Erythroblast (primary cell): ENCODE measurements around the gene KLHDC8B.
A peak's percentile ranks its signal among the peaks of the same experiment; 100 is the strongest.

ENCODE experiments used
- DNase-seq, 2 experiments: peaks; one replicate each; lab custom pipeline; 2025; lab: John Stamatoyannopoulos, UW
- GATA1 ChIP-seq: IDR thresholded peaks from 2 replicates; pipeline ENCODE4 v1.6.1; 2011; ENCODE audit warnings: low read depth, mild to moderate bottlenecking, control low read depth, low read length, moderate library complexity
- POLR2A ChIP-seq: IDR thresholded peaks from 2 replicates; pipeline ENCODE4 v1.6.1; 2011; ENCODE audit warnings: mild to moderate bottlenecking, low read length

The KLHDC8B gene

DNA sequence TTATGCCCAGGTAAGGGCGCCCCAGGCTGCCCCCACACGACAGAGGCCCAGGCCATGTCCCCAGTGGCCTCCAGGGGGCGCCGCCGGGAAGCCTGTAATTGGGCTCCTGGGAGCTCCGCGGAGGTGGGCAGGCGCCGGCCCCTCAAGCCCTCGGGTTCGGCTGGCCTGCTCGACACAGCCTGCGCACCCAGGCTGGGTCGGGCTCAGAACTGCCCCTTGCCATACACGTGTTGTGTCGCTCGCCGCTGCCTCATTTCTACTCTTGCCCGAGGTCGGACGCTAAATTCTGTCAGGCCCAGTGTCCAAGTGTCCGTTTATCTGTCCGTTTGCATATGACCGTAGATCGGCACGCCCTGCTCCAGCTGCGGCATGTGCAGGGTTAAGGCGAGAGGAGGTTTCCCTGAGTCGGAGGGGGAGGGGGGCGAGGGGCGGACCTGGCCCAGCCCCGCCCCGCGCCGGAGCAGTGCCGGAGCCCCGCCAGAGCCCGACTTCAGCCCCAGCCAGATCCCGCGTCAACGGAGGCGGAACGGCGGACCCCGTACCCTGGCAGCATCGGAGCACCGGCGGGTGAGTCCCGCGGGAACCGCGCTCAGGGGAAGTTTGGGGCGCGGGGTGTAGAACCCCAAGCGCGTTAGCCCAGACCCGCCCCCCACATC, at the start of gene KLHDC8B:
Gene KLHDC8B (plus strand): TSS at position 480 of the 656 bp plus-strand sequence. CDS start 1,172 bp downstream, outside the sequence.
- TF ChIP-seq GATA1 (no peak), POLR2A (peak; percentile 66)
- peak; percentile 93 to 95 for DNase-seq

DNA sequence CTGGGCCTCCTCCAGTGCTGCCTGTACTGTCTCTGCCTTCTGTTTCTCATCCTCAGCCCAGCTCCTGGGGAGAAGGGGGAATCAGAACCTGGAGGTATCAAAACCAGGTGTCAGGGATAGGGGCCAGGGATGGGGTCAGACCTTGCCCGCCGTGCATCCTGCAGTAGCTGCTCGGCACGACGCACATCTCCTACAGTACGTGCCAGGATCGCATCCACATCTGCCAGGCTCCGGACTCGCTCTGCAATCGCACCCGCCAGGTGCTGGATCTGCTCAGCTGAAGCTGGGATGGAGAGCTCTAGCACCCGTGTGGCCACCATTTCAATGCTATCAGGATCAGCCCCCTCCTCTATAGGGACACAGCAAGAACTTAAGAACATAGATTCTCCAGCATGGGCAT, 49.4 kb upstream of the KLHDC8B start:
- no peak for DNase-seq
- no peak for TF ChIP-seq GATA1
- TF ChIP-seq POLR2A: no peak

DNA sequence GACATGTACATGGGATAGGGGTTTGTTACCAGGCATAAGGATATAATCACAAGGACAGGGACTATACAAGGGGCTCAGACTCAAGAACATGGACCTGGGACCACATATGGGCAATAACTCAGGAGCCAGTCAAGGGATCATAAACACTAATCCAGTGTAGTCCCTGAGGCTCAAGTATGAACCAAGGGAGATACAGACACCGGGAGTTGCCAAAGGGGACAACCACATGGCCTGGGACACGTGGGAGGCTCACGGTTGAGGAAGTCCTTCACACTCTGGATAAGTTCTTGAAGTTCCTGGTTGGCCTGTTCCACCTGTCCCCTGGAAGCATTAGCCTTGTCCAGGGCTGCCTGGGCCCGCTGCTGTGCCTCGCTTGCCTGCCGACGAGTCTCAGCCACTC, 48.9 kb upstream of the KLHDC8B start:
- DNase-seq: no peak
- TF ChIP-seq GATA1: no peak

DNA sequence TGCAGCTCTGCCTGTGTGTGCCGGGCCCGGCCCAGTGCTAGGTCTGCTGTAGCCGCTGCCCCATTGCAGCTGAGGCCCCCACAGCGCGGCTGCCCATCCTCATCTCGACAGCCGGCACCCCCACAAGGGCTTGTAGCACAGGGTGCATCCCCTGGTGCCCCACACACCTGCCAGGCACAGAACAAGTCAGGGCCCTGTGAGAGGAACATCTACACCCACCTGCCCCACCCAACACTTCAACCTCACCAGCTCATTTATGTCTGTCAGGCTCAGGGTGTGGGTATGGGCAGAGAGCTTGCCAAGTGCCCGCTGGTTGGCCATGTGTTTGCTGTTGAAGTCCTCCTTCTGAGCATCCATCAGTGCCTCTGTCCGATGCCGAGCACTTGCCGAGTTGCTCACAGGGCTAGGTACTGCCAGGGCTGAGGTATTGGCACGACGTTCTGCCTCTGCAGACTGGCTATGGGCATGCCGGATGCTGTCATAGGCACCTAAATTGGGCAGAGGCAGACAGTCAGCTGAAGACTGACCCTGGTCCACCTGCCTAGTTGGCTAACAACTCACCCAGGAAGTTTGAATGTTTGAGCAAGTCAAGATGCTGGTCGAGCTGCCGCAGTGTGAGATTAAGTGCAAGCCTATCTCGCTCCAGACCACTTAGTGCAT, 48.4 kb upstream of the KLHDC8B start:
- no peak for DNase-seq
- TF ChIP-seq GATA1 (no peak), POLR2A (no peak)

DNA sequence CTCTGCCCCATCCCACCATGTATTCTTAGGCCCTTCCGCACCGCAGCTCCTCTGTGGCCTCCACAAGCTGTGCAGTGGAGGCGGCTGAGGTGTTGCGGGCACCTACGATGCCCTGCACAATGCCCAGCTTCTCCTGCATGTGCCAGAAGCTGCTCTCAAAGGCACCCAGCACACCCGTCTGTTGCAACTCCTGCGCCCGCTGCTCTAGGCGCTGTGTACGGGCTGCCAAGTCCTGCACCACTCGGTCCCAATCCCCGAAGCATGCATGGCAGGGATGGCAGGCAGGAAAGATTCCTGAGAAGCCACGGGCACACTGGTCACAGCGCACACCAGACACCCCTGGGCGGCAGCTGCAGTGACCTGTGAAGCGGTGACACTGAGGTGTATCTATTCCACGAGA, 47.7 kb upstream of the KLHDC8B start:
- TF ChIP-seq GATA1 (no peak), POLR2A (no peak)
- DNase-seq: no peak

DNA sequence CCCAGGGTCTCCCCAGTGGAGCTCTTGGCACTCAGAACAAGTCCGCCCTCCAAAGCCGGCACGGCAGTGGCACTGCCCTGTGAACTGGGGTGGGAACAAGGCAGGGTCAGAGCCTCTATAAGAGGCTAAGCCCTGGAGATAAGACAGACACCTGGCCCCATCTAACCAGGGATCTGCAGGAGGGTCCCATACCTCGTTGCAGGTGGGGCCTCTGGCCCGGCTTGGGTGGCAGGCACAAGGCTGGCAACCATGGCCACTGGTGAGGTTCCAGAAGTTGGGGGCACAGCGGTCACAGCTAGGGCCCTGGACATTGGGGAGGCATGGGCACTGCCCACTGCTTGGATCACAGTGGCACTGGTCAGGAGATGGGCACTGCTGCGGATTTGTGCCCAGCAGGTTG, 47.2 kb upstream of the KLHDC8B start:
- DNase-seq: no peak
- TF ChIP-seq POLR2A: no peak
- TF ChIP-seq GATA1: no peak

DNA sequence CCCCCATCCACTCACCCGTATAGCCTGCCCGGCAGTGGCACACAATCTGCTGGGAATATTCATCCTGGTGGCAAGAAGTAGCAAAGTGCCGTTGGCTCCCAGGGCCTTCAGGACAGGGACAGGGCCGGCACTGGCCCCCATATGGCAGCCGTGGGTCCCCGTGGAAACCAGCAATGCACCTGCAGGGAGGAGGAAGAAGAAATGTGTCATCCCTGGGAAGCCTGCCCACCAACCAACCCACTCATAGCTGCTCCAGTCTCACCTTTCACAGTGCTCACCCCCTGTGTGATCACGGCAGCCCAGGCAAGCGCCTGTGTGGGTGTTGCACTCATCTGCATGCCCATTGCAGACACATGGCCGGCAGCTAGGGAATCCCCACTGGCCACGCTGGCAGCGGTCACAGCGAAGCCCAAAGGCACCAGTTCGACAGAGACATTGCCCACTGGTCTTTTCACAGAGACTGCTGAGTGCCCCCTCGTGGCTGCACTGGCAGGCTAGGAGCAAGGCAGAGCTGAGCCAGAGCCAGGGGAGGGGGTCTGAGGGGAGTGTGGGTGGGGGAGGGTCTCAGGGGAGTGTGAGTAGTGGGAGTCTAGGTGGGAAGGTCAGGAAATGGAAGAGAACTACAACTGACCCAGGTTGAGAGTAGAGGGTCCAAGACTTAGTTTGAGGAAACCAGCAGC, 46.3 kb upstream of the KLHDC8B start:
- no peak for DNase-seq
- TF ChIP-seq GATA1: no peak
- no peak for TF ChIP-seq POLR2A

DNA sequence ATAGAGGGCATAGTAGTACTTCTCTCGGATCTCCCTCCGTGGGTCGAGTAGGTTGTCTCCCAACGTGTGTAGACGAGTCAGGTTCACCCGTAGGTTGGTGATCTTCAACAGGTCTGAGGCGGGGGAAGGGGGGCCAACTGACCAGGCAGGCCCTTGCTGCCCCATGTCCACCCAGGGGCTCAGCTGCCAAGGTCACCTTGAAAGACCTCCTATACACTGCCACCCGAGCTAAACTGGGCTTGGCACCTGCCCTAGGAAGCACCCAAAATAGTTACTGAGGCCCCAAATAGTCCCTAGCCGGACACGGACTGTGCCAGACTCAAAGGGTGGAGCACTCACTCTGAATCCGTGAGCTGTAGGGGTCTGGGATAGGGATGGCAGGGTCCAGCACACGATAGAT, 40.4 kb upstream of the KLHDC8B start:
- DNase-seq: no peak
- TF ChIP-seq POLR2A (no peak), GATA1 (no peak)

DNA sequence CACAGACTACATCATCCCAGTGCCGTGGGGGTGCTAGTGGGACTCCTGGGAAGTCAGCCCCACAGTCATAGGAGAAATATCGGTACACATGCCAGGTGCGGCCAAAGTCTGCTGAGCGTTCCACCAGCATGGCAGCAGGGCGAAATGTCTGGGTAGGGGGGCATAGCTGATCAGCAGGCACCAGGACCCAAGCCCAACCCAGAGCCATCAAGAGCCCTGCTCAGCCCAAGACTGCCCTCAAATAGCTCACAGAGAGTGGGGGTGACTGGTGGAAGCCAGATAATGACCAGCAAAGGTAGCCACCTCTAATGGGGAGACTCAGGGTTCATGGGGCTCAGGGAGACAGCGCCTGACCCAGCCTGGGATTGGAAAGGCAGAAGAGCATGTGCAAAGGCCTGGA, 39.8 kb upstream of the KLHDC8B start:
- no peak for DNase-seq
- no peak for TF ChIP-seq POLR2A
- no peak for TF ChIP-seq GATA1

DNA sequence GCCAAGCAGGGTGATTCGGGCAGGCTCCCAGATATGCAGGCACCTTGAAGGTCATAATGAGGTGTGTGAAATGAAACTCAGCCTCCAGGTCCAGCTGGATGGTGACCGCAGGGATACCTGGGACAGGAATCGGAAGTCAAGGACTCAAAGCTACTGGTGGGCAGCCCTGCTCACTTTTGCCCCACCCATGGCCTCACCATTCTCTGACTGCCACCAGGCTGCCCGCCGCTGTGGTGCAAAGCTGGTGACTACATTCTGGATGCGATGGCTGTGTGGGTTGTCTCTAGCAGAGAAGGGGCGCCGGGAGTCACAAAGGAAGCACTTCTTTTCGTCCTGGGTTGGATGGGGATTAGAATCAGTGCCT, 39.3 kb upstream of the KLHDC8B start:
- no peak for TF ChIP-seq GATA1
- TF ChIP-seq POLR2A: no peak
- DNase-seq: no peak

DNA sequence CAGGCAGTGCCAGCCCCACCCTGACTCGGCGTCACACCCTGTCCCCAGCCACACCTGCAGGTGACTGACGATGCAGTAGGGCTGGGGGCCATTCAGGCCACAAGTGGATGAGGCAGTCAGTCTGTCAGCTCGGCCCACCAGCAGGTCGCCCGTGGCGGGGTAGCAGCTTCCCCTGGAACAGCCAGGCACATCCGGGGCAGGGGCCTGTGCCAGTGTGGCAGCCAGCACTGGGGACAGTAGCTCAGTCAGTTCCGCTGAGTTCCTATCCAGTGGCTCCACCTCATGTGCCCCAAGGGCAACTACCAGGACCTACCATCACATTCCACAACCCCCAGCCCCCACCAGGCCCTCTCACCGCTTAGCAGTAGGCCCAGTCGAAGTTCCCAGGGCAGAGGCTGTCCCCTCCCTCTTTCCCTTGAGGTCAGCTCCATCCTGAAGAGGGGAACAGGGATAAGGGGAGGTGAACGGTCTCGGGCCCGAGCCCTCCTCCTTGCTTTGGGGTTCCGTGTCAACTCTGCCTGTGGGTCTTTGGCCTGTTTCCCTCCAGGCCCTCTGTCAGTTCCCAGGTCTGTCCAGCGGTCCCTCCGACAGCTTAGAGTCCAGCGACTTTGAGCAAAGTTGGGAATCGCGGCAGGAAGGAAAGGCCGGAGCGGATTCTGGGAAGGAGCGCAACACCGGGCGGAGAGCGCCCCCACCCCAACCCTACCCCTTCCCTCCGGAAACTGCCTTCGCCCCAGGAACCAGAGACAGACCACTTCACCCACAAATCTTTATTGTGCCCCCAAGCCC, 38.8 kb upstream of the KLHDC8B start, which contains the start of gene LAMB2:
Gene LAMB2 (minus strand): TSS at position 614 of the 789 bp plus-strand sequence. CDS start 183 bp downstream, at position 431.
- TF ChIP-seq POLR2A (no peak), GATA1 (no peak)

DNA sequence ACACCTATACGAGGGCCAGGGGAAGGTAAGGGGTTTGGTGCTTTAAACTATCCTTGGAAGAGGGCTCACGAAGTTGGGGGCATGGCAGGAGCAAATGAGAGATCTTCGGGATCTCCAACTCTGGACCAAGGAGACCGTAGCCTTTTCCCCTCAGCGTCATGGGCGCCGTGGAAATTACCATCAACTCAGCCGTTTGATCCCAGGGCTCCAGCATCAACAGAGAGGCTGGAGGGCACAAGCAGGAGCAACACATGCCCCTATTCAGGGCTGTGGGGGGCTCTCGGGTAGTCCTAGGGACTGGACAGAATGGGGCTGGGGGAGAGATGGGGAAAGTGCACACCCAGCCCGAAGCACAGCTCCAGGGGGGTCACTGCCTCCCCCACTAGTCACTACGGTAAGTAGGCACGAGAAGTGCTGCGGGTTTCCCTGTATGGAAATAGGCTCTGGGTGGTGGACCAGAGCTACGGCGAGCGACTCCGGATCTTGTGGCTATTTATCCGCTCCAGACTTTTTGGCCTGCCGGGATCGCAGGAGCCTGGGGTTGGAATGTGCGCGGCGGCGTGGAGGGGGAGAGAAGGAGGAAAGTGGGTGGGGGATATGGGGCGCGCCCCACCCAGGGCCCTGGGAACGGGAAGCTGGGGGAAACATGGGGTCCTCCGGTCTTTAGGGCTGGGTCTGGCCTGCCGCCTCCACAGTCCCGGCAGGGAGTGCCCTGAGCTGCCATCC, 38.0 kb upstream of the KLHDC8B start:
- peak; percentile 44 to 46 for DNase-seq
- TF ChIP-seq GATA1 (no peak), POLR2A (no peak)

More for the DNA sequence above, 38.8 kb upstream of the KLHDC8B start, which contains the start of gene LAMB2:
- no peak for DNase-seq
